ENCODE results near the gene THOC5. TPM values are rescaled to one million over a fixed set of nuclear protein-coding genes. Genes with fewer than 3 reads are reported as not detected.
A peak's percentile ranks its signal among the peaks of the same experiment; 100 is the strongest.

Gene THOC5
- total RNA-seq, 1 donor from 2014 or later = 34.4 TPM

- Histone ChIP-seq H3K36me3 (no peaks in the 10 kb centered on the region), H3K27me3 (ENCODE audit: low read depth) (peaks cover 37% of the 10 kb centered on the region), H3K4me1 (peaks cover 13% of the 10 kb centered on the region), H3K27ac (no peak overlapping the region), H3K4me3 (no peak overlapping the region), H3K9me3 (no peaks in the 10 kb centered on the region)
- ATAC-seq = no peak
- no peak for DNase-seq
- intact Hi-C loops (cut with DNase I) = no loop called here
- no peak for TF ChIP-seq CTCF (IDR thresholded peaks at IDR 0.05)
These were observed 68.9 kb downstream of the THOC5 start for GRCh38 chr22:29484642-29485041.

GRCh38 chr22:29483254-29483653 is 70.3 kb downstream of the THOC5 start:
- DNase-seq (no peak), ATAC-seq (no peak)
- Histone ChIP-seq H3K4me1 (peaks cover 13% of the 10 kb centered on the region), H3K9me3 (no peaks in the 10 kb centered on the region), H3K27me3 (ENCODE audit: low read depth) (peaks cover 51% of the 10 kb centered on the region), H3K27ac (no peak overlapping the region), H3K4me3 (no peak overlapping the region), H3K36me3 (no peaks in the 10 kb centered on the region)
- intact Hi-C loops (cut with DNase I) = no loop called here
- no peak for TF ChIP-seq CTCF (IDR thresholded peaks at IDR 0.05)

GRCh38 chr22:29482726-29483125 is 70.8 kb downstream of the THOC5 start:
- ATAC-seq = no peak
- intact Hi-C loops (cut with DNase I) = no loop called here
- Histone ChIP-seq H3K4me1 (peaks cover 13% of the 10 kb centered on the region), H3K27ac (no peak overlapping the region), H3K9me3 (no peaks in the 10 kb centered on the region), H3K4me3 (no peak overlapping the region), H3K27me3 (ENCODE audit: low read depth) (peaks cover 56% of the 10 kb centered on the region), H3K36me3 (no peaks in the 10 kb centered on the region)
- no peak for DNase-seq
- no peak for TF ChIP-seq CTCF (IDR thresholded peaks at IDR 0.05)

GRCh38 chr22:29482253-29482652 is 71.3 kb downstream of the THOC5 start:
- no peak overlapping the region for H3K27ac ChIP-seq
- no peaks in the 10 kb centered on the region for H3K36me3 ChIP-seq
- peaks cover 58% of the 10 kb centered on the region for H3K27me3 ChIP-seq (ENCODE audit: low read depth)
- H3K9me3 ChIP-seq = no peaks in the 10 kb centered on the region
- DNase-seq (no peak), ATAC-seq (no peak)
- TF ChIP-seq CTCF (IDR thresholded peaks at IDR 0.05) = no peak
- no peak overlapping the region for H3K4me3 ChIP-seq
- intact Hi-C loops (cut with DNase I) = no loop called here
- H3K4me1 ChIP-seq = peaks cover 13% of the 10 kb centered on the region

GRCh38 chr22:29481265-29482000 is 72.1 kb downstream of the THOC5 start:
- Histone ChIP-seq H3K4me1 (peaks cover 13% of the 10 kb centered on the region), H3K27ac (no peak overlapping the region), H3K9me3 (no peaks in the 10 kb centered on the region), H3K36me3 (no peaks in the 10 kb centered on the region), H3K4me3 (peak overlapping the region; percentile 21), H3K27me3 (ENCODE audit: low read depth) (peaks cover 58% of the 10 kb centered on the region)
- no peak for ATAC-seq
- TF ChIP-seq CTCF (IDR thresholded peaks at IDR 0.05) = no peak
- intact Hi-C loops (cut with DNase I) = no loop called here
- no peak for DNase-seq
